IPS-20b (cell line): ENCODE measurements around the gene CLIC6.
"Not testable (repeated sequence)": the region's sequence is repeated elsewhere in the genome, so short reads cannot be mapped to it uniquely, and the experiment has no call there.

ENCODE experiments used
- H3K27ac ChIP-seq: one replicate; pipeline ENCODE4 v1.5.1; 2013; ENCODE audit warnings: low read length
- H3K27me3 ChIP-seq: 2 replicates; pipeline ENCODE4 v1.6.1; 2013; ENCODE audit warnings: mild to moderate bottlenecking, low read length, inconsistent platforms; ENCODE audit not compliant: insufficient read depth
- H3K36me3 ChIP-seq: 2 replicates; pipeline ENCODE4 v1.6.1; 2013; ENCODE audit warnings: low read depth, mild to moderate bottlenecking, inconsistent platforms, low read length, moderate library complexity; ENCODE audit not compliant: insufficient read depth
- H3K4me1 ChIP-seq: 2 replicates; pipeline ENCODE4 v1.6.1; 2013; ENCODE audit warnings: mild to moderate bottlenecking, control low read depth, inconsistent platforms, low read length, moderate library complexity; ENCODE audit not compliant: insufficient read depth
- H3K4me3 ChIP-seq: 2 replicates; pipeline ENCODE4 v1.5.1; 2013; ENCODE audit warnings: mild to moderate bottlenecking, low read length, inconsistent platforms
- H3K9ac ChIP-seq: 2 replicates; pipeline ENCODE4 v1.6.1; 2013; ENCODE audit warnings: low read depth, mild to moderate bottlenecking, inconsistent platforms, low read length, moderate library complexity
- H3K9me3 ChIP-seq: 2 replicates; pipeline ENCODE4 v1.6.1; 2013; ENCODE audit warnings: mild to moderate bottlenecking, low read depth, low read length, inconsistent platforms; ENCODE audit not compliant: insufficient read depth

CLIC6 gene

DNA sequence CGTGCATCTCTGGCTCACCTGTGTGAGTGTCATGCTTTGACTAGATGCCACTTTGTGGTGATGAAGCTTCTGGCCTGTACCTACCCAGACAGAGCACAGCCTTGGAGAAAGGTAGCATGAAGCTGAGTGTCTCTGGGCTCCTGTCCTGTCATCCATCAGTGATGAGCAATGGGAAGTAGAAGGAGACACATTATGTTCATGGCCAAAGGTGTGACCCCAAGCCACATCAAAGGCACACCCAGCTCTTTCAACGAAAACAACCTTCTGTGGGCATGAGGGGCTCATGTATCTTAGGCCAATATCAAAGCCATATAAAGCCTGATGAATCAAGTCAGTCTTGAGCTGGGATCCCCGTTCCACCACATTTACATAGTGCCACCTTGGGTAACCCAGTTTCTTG is 1.0 kb upstream of the CLIC6 start:
- no peak overlapping the region for H3K27ac ChIP-seq

DNA sequence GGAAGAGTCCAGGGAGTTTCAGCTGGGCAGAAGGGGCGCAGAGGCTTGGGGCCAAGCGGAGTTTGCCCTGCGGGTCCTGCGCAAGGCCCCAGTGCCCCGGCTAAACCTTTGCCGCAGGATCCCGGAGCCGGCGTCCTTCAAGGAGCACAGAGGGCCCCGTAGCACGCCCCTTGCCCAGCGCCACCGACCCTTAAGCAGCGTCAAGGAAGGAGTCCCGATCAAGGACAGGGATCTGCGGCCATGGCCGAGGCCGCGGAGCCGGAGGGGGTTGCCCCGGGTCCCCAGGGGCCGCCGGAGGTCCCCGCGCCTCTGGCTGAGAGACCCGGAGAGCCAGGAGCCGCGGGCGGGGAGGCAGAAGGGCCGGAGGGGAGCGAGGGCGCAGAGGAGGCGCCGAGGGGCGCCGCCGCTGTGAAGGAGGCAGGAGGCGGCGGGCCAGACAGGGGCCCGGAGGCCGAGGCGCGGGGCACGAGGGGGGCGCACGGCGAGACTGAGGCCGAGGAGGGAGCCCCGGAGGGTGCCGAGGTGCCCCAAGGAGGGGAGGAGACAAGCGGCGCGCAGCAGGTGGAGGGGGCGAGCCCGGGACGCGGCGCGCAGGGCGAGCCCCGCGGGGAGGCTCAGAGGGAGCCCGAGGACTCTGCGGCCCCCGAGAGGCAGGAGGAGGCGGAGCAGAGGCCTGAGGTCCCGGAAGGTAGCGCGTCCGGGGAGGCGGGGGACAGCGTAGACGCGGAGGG is 520 bp downstream of the CLIC6 start:
- H3K27me3 ChIP-seq, result peaks cover 77% of the 10 kb centered on the region
- no peak overlapping the region for H3K27ac ChIP-seq
- H3K4me3 ChIP-seq, result peak overlapping the region; percentile 67
- peak overlapping the region; percentile 15; the same call in 1 of the 2 replicates for H3K9ac ChIP-seq
- no peaks in the 10 kb centered on the region for H3K36me3 ChIP-seq
- no peaks in the 10 kb centered on the region for H3K9me3 ChIP-seq
- H3K4me1 ChIP-seq, result peaks cover 10% of the 10 kb centered on the region; the same call in 1 of the 2 replicates

More for the DNA sequence above, 1.0 kb upstream of the CLIC6 start:
- Histone ChIP-seq H3K9me3 (no peaks in the 10 kb centered on the region), H3K27me3 (peaks cover 72% of the 10 kb centered on the region), H3K9ac (no peak overlapping the region), H3K36me3 (no peaks in the 10 kb centered on the region), H3K4me3 (no peak overlapping the region), H3K4me1 (peaks cover 10% of the 10 kb centered on the region; the same call in 1 of the 2 replicates)

DNA sequence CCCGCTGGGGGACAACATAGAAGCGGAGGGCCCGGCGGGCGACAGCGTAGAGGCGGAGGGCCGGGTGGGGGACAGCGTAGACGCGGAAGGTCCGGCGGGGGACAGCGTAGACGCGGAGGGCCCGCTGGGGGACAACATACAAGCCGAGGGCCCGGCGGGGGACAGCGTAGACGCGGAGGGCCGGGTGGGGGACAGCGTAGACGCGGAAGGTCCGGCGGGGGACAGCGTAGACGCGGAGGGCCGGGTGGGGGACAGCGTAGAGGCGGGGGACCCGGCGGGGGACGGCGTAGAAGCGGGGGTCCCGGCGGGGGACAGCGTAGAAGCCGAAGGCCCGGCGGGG is 1.1 kb downstream of the CLIC6 start:
- H3K9me3 ChIP-seq, H3K36me3 ChIP-seq, H3K27ac ChIP-seq, H3K9ac ChIP-seq: not testable (repeated sequence)
- H3K4me3 ChIP-seq, result peak overlapping the region; percentile 67; the same call in 1 of the 2 replicates
- H3K4me1 ChIP-seq, result peaks cover 10% of the 10 kb centered on the region; the same call in 1 of the 2 replicates
- H3K27me3 ChIP-seq, result peaks cover 77% of the 10 kb centered on the region

DNA sequence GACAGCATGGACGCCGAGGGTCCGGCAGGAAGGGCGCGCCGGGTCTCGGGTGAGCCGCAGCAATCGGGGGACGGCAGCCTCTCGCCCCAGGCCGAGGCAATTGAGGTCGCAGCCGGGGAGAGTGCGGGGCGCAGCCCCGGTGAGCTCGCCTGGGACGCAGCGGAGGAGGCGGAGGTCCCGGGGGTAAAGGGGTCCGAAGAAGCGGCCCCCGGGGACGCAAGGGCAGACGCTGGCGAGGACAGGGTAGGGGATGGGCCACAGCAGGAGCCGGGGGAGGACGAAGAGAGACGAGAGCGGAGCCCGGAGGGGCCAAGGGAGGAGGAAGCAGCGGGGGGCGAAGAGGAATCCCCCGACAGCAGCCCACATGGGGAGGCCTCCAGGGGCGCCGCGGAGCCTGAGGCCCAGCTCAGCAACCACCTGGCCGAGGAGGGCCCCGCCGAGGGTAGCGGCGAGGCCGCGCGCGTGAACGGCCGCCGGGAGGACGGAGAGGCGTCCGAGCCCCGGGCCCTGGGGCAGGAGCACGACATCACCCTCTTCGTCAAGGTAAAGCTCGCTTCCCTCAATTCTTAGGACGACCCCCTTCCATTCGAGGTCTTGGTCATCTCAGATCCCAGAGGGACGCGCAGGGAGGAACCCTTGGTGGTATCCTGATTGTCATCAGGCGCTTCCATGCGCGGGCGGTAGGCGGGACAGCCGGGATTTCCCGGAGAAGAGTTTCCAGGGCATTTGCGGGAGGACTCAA is 1.6 kb downstream of the CLIC6 start:
- Histone ChIP-seq H3K27me3 (peaks cover 76% of the 10 kb centered on the region), H3K9me3 (no peaks in the 10 kb centered on the region), H3K27ac (no peak overlapping the region), H3K36me3 (no peaks in the 10 kb centered on the region), H3K9ac (no peak overlapping the region), H3K4me1 (peaks cover 10% of the 10 kb centered on the region; the same call in 1 of the 2 replicates), H3K4me3 (peak overlapping the region; percentile 67)

DNA sequence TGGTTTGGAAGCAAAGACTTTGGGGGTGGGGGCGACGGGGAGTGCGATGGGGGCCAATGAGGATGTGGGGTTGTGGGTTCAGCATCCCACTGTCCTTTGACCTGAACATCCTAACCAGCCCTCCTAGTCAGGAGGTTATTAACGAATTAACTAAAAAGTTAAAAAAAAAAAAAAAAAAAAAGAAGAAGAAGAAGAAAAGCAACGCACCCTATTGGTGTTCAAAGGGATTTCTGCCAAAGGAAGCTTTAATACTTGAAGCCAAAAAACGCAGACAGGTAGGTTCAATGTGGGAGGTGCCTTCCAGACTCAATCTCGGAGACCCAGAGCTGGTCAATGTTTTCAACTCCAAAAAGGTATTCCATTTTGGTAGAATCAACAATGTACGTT is 2.2 kb downstream of the CLIC6 start:
- H3K4me1 ChIP-seq, result peaks cover 14% of the 10 kb centered on the region; the same call in 1 of the 2 replicates
- H3K27me3 ChIP-seq, result peaks cover 70% of the 10 kb centered on the region
- peak overlapping the region; percentile 67 for H3K4me3 ChIP-seq
- H3K27ac ChIP-seq, result no peak overlapping the region
- no peak overlapping the region for H3K9ac ChIP-seq
- no peaks in the 10 kb centered on the region for H3K36me3 ChIP-seq
- H3K9me3 ChIP-seq, result no peaks in the 10 kb centered on the region

DNA sequence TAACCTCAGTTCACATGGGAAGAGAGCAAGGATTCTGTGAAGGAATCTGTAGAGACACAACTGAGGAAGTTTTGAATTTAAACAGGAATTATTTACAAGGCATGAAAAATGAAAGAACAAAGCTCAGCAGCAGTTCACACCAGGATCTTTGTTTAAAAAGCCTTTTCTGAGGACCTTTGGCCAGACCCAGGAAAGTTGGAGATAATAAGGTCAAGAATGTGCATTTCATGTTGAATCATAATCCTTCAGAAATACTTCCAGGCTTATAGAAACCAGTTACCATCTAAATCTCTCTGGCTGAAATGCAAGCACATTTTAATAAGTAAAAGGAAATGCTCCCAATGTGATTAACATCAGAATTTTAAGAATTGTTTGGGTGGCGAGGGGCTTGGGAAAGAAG is 2.7 kb downstream of the CLIC6 start:
- H3K9ac ChIP-seq, result no peak overlapping the region
- peaks cover 68% of the 10 kb centered on the region for H3K27me3 ChIP-seq
- no peak overlapping the region for H3K27ac ChIP-seq
- no peaks in the 10 kb centered on the region for H3K9me3 ChIP-seq
- 0 out of 2 replicates have a peak overlapping the region, but pooled peaks have one; percentile 67 for H3K4me3 ChIP-seq
- peaks cover 16% of the 10 kb centered on the region; the same call in 1 of the 2 replicates for H3K4me1 ChIP-seq
- no peaks in the 10 kb centered on the region for H3K36me3 ChIP-seq

DNA sequence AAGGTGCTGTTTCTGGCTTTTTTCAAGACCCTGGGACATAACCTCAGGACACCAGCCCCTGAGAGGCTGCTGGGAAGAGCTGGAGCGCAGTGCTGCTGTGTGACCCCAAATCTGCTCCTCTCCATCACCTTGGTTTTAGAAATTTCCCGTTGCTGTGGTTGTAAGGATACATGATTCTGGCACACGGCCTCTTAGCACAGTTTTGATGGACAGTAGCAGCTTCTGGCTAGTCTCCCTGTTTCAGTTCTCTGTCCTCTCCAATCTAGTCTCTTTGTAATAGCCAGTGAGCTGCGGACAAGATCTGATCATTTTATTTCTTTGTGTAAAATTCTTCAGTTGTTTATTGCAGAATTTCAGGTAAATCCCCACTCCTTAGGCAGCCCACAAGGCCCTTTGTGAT is 3.1 kb downstream of the CLIC6 start:
- Histone ChIP-seq H3K36me3 (no peaks in the 10 kb centered on the region), H3K9ac (no peak overlapping the region), H3K27ac (no peak overlapping the region), H3K27me3 (peaks cover 64% of the 10 kb centered on the region), H3K4me3 (no peak overlapping the region), H3K9me3 (no peaks in the 10 kb centered on the region), H3K4me1 (peaks cover 16% of the 10 kb centered on the region; the same call in 1 of the 2 replicates)

DNA sequence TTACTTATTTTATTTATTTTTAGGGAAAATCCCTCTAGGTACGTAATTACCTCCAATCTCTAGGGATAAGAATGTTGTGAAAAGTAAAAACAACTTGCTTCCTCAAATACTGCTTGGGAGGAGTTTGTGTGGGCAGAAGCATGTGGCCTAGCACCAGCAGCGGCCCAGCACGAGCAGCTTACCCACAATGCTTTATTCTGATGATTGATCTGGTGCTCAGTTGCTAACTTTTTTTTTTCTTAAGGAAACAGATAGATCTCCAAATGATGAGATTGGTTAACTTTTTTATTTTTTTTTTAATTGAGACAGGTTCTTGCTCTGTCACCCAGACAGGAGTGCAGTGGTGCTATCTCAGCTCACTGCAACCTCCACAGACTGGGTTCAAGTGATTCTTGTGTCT is 4.2 kb downstream of the CLIC6 start:
- Histone ChIP-seq H3K4me3 (no peak overlapping the region), H3K27ac (no peak overlapping the region), H3K27me3 (peaks cover 53% of the 10 kb centered on the region), H3K36me3 (no peaks in the 10 kb centered on the region), H3K9me3 (no peaks in the 10 kb centered on the region), H3K4me1 (peaks cover 16% of the 10 kb centered on the region; the same call in 1 of the 2 replicates), H3K9ac (no peak overlapping the region)

DNA sequence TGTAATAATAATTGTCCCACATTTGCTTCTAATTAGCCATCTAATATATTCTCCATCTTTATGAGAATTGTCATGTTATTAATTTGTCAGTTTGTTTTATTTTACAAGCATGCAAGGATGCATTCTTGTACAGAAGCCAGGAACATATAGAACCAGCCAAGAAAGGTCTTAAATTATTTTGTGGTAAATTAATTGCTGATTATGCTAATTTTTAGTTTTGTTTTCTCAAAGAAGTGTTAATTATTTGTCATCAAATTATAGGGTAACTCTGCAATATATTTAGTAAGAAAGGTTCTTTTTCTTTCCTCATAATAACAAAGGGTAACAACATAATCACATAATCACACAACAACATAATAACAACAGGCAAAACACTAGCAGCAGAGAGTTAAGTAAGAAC is 5.7 kb downstream of the CLIC6 start:
- Histone ChIP-seq H3K27me3 (peaks cover 38% of the 10 kb centered on the region), H3K36me3 (no peaks in the 10 kb centered on the region), H3K27ac (no peak overlapping the region), H3K4me3 (no peak overlapping the region), H3K4me1 (peaks cover 16% of the 10 kb centered on the region; the same call in 1 of the 2 replicates), H3K9ac (no peak overlapping the region), H3K9me3 (no peaks in the 10 kb centered on the region)

DNA sequence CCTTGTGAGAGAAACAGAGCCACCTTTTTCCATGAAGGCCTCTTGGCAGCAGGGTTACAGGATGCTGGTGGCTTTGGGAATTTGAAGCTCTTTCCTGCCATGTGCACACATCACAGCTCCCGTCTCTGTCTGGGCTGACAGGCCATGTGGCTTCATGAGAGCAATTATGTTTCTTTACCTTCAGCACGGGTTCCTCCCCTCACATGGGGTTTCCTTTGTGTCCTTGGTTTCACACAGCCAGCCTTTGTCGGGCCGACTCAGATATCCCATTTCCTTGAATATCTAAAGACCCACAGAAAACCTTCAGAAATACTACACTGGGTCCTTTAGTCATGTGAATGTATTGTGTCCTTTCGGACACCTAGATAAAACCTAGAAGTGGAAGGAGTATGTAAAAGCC is 7.1 kb downstream of the CLIC6 start:
- no peak overlapping the region for H3K4me3 ChIP-seq
- no peaks in the 10 kb centered on the region; the same call in 1 of the 2 replicates for H3K9me3 ChIP-seq
- H3K27ac ChIP-seq, result no peak overlapping the region
- peaks cover 16% of the 10 kb centered on the region; the same call in 1 of the 2 replicates for H3K4me1 ChIP-seq
- H3K36me3 ChIP-seq, result no peaks in the 10 kb centered on the region
- H3K9ac ChIP-seq, result no peak overlapping the region
- H3K27me3 ChIP-seq, result peaks cover 24% of the 10 kb centered on the region

DNA sequence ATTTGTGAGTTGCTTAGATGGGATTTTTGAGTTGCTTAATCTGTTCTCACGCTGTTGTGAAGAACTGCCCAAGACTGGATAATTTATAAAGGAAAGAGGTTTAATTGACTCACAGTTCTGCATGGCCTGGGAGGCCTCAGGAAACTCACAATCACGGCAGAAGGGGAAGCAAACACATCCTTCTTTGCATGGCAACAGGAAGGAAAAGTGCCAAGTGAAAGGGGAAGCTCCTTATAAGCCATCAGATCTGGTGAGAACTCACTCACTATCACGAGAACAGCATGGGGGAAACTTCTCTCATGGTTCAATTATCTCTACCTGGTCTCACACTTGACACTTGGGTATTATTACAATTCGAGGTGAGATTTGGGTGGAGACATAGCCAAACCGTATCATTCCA is 10.3 kb downstream of the CLIC6 start:
- Histone ChIP-seq H3K27ac (no peak overlapping the region), H3K4me1 (peaks cover 6% of the 10 kb centered on the region; the same call in 1 of the 2 replicates), H3K27me3 (no peaks in the 10 kb centered on the region), H3K9ac (no peak overlapping the region), H3K9me3 (peaks cover 11% of the 10 kb centered on the region), H3K36me3 (no peaks in the 10 kb centered on the region), H3K4me3 (no peak overlapping the region)
